NCI-H774 (cell line): ENCODE results near the gene ATP8A2.
A peak's percentile ranks its signal among the peaks of the same experiment; 100 is the strongest.

Experiments used
- DNase-seq: peaks from one replicate; lab custom pipeline; 2025; lab: John Stamatoyannopoulos, UW

The ATP8A2 gene

DNA sequence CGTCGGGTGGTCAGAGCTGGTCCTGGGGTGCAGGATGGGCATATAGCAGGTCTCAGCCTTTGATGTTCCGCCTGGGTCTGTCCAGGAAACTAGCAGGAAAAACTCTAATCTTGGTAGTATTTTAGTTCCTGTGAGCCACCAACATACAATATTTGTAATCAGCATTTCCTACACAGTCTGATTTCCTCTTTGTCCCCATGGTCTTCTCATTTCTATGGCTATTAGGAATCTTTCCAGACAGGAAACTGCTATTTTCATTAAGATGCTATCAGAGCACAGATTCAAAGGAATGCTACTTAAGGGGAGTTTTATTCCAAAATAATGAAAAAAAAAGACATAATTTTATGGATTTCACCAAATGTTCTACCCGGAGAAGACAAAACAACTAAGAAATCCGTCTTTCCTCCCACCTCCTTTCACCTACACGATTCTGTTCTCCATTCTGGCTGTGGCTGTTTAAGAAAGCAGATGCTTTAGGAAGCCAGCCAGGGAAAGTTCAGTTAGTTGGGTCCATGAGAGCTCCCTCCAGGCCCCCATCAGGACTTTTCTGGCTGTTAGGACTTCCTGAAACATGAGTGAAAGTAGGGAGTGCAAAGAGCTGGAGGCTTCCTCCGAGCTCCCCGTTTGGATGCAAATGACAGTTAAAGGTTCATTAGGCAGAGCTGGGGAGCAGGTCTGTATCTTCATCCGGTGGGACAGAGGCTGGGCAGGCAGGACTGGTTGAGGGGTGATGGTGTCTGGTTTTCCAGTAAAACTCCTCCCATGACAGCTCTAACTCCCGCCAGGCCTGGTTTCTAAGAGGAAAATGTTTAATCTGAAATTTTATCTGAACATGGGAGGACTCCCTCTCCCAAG is 643.7 kb downstream of the ATP8A2 start:
- DNase-seq = no peak

DNA sequence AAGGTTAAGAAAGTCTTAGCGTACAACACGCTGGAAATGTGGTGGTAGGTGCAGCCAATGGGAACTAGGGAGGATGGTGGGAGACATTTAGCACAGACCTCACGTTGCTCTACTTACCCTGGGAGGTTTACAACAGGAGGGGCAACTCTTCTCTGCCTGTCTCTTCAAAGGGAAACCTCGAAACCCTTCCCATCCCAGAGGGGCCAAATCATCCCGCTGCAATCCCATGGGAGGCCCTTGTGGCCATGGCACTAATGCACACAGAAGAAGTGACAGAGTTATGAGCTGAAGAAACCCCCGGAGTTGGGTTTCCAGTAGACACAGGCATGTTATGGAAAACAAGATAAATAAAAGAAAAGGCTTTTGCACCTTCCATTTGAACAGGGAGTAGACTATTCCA is 644.4 kb downstream of the ATP8A2 start:
- DNase-seq = no peak

- no peak for DNase-seq
Measured at GRCh38 chr13:26017196-26017921, 645.6 kb downstream of the ATP8A2 start.

GRCh38 chr13:26017932-26018665 is 646.3 kb downstream of the ATP8A2 start:
- DNase-seq = no peak

GRCh38 chr13:26019251-26019650 is 647.5 kb downstream of the ATP8A2 start:
- no peak for DNase-seq

DNA sequence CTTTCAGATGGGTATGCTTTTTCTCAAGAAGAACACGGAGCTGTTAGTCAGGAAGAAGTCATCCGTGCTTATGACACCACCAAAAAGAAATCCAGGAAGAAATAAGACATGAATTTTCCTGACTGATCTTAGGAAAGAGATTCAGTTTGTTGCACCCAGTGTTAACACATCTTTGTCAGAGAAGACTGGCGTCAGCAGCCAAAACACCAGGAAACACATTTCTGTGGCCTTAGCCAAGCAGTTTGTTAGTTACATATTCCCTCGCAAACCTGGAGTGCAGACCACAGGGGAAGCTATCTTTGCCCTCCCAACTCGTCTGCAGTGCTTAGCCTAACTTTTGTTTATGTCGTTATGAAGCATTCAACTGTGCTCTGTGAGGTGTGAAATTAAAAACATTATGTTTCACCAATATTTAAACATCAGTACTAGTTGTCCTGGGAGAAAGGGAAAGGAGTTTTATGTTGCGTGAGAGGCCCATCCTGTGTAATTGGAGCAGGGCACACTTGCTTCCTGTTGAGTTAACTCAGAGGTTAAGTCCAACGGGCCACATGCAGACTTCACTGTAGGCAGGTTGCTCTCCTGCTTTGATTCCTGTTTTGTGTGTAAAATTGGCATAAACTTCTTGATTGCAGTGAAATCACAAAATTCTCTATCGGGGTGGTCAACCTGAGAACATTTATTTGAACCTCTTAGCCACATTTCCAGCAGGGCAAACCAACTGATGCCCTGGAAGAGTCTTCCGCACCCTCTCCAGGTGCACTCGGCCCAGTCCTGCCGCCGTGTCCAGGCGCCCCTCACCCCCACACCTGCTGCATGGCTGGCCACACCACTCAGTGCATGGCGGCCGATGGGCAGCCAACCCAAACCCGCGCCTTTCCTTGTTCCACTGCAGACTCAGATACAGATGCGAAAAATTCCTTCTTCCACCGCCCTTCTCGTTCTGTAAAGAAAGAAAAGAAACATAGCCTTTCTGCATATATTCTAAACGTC is 648.4 kb downstream of the ATP8A2 start:
- no peak for DNase-seq

DNA sequence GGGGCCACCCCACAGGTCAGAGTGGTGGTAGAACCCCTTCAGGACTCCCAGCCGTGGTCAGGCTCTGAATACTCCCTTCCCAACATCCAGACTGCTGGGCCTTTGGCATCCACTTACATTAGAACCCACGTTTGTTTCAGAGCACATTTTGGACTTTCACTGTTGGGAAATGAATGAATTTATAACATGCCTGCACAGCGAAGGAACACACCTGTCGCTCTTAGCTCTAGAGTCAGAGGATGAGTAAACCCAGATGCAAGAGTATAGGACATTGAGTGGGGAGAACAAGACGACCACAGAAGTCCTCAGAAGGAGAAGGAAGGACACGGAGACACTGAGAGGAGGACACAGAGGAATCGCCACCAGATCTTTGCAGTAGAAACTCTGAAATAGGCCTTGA is 649.1 kb downstream of the ATP8A2 start:
- DNase-seq = no peak

- no peak for DNase-seq
Measured at GRCh38 chr13:26021516-26021915, 649.7 kb downstream of the ATP8A2 start.

DNA sequence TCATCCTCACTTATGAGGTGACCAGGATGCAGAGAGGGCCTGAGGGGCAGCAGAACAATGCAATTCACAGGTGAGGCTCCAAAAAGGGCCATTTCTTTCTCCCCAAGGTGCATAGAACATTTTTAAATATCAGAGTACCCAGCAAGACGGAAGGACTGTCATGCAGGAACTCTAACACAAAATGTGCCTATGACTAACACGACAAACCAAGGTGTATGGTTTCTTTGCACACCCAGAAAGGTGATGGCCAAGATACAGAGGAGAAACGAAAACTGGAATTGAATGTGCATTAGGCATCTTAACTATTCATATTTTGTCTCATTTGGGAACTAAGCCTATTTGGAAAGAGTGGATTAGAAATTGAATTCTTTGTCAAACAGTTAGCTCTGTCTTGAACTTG is 650.2 kb downstream of the ATP8A2 start:
- no peak for DNase-seq

- no peak for DNase-seq
Measured at GRCh38 chr13:26022538-26023292, 650.9 kb downstream of the ATP8A2 start.

DNA sequence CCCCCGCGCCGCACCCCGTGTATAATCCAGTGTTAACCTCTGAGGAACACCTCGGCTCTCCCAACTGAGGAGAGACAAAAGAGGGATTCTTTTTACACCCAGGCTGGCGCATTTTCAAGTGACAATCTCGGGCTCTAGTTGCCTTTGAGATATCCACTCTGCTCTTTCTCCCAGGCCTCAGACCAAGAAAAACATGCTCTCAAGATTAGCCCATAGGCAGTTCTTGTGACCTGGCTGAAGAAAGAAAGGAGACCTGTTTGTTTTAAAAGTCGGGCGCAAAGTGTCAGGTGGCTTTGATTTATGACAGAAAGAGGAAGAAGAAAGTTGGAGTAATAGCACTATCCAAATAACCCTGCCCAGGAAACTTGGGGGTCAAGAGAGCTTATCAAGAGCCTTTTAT is 652.8 kb downstream of the ATP8A2 start:
- no peak for DNase-seq

- DNase-seq = no peak
Measured at GRCh38 chr13:26025196-26025595, 653.4 kb downstream of the ATP8A2 start.

DNA sequence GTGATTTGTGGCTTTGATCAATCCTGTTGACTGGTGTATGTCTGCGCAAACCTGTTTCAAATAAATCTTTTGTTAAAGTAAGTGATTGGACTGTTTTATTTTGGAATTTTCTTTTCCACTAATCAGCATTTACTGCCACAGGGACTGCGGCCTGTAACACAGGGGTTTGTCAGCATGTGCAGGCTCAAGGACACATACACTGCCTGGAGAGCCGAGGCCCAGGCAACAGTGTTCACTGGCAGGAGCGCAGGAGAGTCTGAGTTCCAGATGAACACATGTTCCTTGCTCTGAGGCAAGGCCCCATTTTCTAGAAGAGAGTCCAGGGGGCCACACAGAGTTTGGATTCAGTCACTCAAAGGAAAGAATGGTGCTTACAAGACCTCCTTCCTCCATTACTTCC is 654.0 kb downstream of the ATP8A2 start:
- no peak for DNase-seq

DNA sequence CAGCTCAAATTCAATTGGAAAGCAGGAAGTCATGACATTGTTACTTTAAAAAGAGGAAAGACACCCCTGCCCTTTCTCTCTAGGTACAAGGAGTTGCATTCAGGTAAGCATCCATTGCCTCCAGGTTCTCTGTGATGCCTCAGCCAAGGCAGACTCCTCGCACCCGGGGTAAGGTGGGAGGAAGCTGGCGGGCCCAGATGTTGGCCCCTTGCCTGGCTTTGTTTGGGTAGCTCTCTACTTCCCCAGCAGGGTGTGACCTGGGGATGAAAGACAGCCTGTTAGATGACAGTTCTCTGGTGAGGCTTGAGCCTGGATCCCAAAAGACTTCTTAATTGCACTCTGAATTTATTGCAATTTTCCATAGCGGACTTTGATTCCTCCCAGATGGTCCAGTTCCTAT is 654.4 kb downstream of the ATP8A2 start:
- no peak for DNase-seq

- DNase-seq = no peak
Measured at GRCh38 chr13:26029581-26030136, 657.9 kb downstream of the ATP8A2 start.

- no peak for DNase-seq
Measured at GRCh38 chr13:26030331-26030730, 658.6 kb downstream of the ATP8A2 start.

DNA sequence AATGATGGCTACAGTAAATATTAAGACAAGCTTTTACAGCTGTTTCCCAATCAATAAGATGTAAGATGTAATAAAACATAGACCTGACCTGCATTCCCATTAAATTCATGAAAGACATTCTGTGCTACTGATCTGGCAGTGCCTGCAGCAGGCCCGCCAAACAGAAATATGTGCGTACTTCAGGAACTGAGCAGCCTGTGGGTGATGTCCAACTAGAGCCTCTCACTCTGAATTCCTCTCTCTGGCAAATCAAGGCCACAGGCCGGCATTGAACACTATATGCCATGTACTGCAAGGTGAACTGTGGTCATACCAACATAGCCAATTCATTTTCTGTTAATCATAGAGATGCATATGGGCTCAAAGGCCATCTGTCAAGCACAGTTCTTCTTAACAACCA is 662.2 kb downstream of the ATP8A2 start:
- no peak for DNase-seq

DNA sequence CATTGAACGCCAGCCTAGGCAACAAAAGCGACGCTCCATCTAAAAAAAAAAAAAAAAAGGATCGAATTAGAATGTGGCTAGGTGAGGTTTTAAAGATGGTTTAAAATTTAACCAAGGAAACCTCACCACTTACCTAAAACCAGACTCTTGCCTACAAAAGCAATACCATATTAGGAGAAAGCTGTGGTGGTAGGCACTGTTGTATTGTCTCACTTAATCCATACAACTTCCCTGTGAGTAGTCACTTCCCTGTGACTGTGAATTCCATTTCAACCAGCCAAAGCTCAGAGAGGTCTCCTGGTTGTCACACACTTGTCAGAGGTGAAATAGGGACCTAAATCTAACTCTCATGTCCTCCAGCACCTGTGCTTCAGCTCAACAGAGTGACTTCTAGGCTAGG is 664.6 kb downstream of the ATP8A2 start:
- DNase-seq = no peak

GRCh38 chr13:26037302-26037701 is 665.5 kb downstream of the ATP8A2 start:
- peak; percentile 10 for DNase-seq

DNA sequence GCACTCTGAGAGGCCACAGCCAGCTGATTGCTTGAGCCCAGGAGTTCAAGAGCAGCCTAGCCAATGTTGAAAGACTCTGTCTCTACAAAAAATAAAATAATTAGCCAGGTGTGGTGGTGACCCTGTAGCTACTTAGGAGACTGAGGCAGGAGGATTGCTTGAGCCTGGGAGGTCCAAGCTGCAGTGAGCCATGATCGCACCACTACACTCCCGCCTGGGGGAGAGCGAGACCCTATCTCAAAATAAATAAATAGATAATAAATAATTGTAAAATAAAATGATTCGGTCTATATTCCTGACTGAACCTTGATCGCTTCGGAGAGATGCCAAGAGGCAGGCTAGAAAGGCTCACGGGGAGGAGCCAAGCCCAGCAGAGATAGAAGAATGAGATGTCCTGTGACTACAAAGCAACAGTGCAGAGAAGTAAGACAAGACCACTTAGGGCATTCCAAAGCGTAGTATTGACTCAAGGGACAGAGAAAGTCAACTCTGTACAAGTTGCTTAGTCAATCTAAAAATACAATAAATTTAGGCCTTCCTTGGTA is 667.2 kb downstream of the ATP8A2 start:
- no peak for DNase-seq
